DLD1 (cell line): ENCODE data around the gene MAD2L1.
"Not testable (repeated sequence)": the region's sequence is repeated elsewhere in the genome, so short reads cannot be mapped to it uniquely, and the experiment has no call there.

Source experiments
- in situ Hi-C: cut with HindIII; loops from 2 replicates; pipeline ENCODE4 v1.10.0; 2017; ENCODE audit warnings: low sequenced_read_pairs

MAD2L1 gene

DNA sequence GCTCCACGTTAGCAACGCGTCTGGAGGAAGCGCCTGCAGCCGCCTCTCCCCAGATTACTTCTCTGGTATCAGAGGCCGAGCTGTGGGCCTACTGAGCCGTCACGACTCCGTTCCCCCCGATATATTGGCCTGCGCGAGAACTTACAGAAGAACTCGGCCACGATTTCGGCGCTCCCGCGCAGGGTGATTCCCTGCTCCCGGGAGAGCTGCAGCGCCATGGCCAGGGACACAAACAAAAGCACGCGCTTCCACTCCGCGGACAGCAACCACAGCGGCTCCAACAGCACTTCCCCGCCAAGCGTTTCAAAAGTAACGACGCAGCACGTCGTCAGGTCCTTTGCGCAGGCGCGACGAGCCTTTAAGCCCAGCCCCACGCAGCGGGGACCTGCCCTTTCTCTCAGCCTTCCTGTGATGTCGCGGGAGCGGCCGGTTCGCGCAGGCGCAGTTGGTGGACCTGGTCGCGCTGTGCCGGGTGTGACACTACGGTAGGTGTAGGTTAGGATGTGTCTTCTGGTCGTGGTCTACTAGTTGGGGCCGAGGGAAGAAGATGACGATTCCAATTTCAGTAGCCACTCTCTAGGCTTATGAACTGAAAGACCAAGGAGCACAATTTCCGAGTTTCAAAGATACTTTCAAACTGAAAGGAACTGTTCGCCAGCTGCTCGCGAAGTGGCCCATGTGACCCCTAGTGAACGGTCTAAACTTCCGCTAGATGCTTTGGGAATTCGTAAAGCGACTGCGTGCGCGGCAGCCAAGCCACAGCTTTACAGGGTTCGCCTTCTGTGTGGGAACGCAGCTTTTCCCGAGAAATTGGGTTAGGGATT lies at the start of gene MAD2L1:
TSS of gene MAD2L1 (minus strand) at position 332 of the 824 bp plus-strand sequence. CDS start at position 218, 114 bp downstream.
- in situ Hi-C loops, result no loop called here

DNA sequence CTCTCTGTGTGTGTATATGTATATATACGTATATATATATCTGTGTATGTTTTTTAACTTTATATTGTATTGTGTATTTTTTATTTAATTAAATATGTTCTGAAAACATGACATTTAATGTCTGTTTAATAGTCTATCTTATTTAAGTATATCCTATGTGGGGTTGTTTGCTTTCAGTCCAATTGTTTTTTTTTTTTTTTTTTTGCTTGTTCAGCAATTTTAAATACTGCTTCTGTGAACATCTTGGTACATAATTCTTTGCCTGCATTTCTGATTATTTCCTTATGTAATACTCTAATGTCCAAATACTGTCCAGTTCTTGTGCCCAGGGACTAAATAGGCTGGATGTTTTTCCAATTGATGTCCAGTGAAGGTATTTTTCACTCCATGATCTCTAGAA lies 45.1 kb upstream of the MAD2L1 start:
- in situ Hi-C loops, result no loop called here

DNA sequence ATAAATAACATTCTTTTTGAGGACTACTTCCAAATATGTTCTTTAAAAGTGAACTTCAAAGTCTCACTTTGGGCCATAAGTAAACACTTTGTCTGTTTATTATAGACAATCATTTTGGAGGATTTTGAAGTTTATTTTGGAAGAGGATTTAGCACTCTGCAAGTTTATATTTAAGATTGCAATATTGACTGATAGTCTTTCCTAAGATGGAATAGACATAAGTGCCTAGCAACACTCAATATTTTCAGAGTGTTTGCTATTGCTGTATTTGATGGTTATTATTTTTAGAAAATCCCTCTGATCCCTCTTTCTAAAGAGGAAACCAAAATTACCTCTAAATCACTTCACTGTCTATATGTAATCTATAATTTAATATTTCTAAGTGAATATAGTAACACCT lies 42.8 kb upstream of the MAD2L1 start:
- in situ Hi-C loops, result no loop called here

DNA sequence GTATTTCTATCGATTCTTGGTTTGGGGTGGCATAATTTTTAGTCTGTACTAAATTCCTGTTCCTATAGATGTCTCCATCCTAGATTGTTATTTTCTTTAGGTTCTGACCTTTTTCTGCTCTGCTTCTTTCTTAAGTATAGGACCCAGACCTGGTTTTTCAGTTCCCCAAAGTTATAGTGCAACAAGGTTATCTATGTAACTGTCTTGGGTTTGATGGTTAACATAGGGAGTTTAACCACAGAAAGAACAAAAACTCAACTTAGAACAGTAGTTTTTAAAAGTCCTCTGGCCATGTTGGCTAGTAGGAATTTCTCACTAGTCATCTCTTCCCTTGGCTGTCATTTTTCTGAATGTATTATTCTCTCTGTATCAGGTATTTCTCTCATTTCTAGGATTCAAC lies 38.8 kb upstream of the MAD2L1 start:
- in situ Hi-C loops, result no loop called here

DNA sequence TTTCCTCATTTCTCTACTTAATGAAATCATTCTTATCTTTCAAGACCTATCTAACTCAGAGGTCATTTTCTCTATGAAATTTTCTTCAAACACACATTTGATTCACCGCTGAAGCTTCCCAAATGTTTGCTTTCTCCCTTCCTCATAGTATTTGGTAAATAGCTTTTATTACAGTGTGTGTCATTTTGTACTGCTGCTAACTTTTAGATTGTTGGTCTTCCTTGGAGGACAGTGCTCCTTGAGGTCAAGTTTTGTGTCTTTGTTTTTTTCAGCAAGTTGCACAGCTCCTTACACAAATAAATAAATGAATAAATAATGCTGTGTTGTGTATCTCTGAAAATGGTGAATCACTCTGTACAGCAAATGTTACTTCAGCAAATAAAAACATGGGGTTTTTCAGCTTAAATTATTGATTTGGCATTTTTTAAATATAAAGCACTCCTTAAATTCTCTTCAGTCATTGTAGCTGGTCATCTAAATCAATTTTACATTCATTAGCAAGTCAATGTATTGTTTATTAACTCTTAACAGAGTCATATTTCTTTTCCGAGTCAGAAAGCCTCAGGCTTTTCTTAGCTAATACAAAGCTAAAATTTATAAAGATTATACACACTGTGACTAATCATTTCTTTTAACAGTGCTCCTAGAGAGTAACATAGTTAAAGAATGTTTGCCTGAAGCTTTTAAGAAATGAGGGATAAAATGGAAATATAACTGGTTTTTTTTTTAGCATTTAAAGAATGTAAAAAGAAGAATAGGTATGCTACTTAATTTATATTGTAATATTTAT lies 30.1 kb upstream of the MAD2L1 start:
- in situ Hi-C loops, result no loop called here

DNA sequence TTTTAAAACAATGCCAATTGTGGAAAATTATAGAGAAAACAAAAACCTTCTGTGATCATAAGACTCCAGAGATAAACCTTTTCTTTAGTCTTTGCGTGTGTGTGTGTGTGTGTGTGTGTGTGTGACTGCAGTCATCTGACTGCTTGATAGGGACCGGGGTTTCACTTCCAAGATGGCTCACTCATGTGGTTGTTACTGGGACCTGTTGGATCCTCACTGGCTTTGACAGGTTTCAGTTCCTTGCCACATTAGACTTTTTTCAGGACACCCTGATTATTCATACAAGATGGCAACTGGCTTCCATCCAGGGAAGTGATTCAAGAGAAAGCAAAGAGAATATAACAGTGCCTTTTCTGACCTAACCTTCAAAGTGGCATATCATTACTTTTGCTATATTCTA lies 21.9 kb upstream of the MAD2L1 start:
- in situ Hi-C loops, result no loop called here

DNA sequence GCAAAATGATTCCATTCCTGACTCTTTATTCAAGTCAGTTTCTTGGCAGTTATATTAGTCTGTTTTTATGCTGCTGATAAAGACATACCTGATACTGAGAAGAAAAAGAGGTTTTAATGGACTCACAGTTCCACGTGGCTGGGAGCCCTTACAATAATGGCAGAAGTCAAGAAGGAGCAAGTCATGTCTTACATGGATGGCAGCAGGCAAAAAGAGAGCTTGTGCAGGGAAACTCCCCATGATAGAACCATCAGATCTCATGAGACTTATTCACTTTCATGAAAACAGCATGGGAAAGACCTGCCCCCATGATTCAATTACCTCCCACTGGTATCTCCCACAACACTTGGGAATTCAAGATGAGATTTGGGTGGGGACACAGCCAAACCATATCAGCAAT lies 21.4 kb upstream of the MAD2L1 start:
- in situ Hi-C loops, result not testable (repeated sequence)

DNA sequence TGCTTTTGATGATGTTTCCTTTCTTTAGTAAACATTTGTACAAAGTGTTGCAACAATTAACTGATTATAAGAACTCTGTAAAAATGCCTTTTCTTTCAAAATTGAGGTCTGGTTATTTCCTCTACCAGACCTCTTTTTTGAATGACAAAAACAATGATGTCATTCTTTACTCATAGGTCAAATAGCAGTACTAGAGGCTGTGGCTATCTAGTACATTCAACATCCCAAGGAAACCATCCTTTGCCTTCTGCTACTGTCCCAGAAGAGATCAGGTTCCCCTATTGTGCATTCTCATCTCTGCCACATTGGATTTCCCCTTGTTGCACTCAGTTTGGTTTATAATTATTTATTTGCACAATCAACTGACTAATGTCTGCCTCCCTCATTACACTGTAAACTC lies 19.1 kb upstream of the MAD2L1 start:
- in situ Hi-C loops, result no loop called here

DNA sequence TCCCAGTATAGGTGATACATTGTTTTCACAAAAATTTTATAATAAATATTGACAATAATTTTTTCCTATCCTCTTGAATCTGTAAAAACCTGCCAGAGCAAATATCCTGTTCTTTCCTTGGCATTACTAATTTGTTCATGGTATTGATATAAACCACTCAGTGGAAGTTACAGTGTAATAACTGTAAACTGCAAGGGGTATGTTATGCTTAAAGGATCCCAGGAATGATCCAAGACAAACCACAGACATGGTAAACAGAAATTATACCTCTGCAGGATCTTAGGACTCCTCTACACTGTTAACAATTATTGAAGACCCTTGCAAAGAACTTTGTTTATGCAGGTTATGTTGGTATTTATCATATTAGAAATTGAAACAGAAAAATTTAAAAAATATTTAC lies 17.7 kb upstream of the MAD2L1 start:
- in situ Hi-C loops, result no loop called here

DNA sequence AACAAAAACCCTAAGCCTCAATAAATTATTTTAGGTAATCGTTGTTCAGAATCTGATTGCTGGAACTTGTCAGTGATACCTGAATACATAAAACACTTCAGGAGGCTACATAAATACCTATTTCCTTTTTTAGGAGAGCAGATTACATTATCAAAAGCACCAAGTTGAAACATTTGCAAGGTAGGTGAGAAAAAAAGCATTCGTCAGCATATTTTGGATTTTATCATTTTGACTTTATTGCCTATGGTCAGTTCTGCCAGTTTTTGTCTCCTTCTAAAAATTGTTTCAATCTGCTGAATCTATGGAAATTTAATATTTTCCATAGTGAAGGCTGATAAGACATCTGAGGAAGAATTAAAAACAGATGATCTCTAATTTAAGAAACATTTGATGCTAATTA lies 16.5 kb upstream of the MAD2L1 start:
- in situ Hi-C loops, result no loop called here

DNA sequence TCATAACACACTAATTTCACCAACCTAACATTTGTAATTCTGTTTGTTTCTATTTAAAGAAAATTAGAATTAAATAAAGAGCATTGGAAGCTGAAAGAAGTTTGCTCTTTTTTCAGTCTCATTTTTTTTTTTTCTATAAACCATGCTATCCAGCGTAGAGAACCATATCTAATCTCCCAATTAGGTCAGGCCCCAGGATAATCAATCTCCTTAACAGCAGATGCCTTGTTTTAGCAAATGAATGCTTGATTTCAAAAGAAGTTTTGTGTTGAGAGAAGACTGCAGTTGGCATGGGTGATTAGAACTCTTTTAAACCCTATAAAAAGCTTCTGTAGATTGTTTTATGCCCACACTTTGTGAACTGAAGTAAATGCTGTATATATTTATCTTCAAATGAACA lies 15.6 kb upstream of the MAD2L1 start:
- in situ Hi-C loops, result no loop called here

DNA sequence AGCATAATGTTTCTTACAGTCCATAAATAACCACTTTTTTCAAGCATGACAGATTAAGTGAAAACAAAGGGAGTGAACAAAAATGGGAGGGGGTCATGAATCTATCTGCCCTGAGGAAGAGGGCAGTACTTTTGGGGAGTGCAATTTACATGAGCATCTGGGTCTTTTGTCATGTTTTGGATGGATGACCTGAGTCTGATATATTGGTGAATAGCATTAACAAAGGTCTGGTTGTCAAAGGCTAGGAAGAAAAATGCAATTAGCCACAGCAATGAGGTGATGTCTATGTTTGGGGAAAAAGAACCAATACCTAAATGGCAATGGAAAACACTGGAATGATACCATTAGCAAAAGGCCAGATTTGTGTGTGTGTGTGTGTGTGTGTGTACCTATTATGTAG lies 15.1 kb upstream of the MAD2L1 start:
- in situ Hi-C loops, result no loop called here

DNA sequence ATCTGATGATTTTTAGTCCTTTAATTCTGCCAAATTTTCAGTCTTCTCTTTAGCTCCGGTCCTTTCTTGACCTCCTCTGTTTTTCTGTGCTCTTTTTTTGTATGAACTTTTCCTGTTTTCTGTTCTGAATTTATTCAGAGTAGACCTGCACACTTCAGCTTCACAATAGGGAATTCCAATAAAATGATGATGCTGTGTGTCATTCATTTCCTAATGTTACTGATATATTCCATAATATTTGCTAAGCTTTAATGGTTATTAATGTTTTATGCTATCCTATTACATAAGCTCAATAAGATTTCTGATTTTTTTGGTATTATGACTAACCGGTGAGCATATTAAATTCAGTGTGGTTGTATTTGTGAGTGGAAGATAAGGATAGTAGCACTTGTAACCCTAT lies 13.9 kb upstream of the MAD2L1 start:
- in situ Hi-C loops, result no loop called here

DNA sequence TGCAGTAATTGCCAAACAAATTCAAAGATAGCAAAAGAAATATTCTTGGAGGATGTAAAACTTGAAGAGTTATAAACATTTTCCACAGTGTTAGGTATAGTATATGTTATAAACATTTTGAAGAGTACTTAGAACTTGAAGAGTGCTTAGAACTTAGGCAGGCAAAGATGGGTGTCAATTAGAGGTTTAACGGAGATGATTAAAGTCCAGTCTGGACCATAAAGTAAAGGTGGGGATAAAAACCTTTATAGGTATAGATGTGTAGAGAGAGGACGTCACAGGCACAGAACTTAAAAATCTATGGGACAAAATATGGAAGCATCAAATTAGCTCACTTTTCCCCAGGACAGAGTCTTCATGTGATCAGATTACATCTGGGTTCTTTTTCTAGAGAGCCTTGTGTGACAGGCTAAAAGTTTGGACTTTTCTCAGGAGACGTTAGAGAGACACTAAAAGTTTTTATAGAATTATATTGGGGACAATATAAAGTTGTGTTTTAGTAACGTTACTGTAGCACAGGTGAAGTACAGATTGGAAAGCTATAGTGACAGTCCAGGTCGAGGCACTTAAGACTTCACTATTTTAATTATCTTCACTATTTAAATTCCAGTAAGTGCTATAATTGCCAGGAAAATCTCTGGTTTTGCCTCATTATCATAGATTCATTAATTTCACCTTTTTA lies 13.3 kb upstream of the MAD2L1 start:
- in situ Hi-C loops, result no loop called here

DNA sequence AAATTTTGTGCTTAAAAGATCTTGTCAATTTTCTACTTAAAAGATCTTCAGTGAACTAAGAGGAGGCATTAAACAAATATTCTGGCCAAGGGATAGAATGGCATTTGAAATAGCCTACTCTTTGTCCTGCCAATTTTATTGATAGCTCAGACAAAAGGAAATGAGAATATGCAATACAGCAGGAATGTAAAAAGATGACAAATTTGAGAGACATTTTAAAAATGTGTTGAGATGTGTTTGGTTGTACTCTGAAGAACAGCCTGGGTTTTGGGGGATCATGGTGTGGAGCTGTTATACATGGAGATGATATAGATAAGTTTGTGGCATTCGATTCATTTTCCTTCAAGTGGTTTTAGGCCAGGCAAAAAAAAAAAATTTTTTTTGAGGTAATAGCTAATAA lies 11.6 kb upstream of the MAD2L1 start:
- in situ Hi-C loops, result no loop called here

DNA sequence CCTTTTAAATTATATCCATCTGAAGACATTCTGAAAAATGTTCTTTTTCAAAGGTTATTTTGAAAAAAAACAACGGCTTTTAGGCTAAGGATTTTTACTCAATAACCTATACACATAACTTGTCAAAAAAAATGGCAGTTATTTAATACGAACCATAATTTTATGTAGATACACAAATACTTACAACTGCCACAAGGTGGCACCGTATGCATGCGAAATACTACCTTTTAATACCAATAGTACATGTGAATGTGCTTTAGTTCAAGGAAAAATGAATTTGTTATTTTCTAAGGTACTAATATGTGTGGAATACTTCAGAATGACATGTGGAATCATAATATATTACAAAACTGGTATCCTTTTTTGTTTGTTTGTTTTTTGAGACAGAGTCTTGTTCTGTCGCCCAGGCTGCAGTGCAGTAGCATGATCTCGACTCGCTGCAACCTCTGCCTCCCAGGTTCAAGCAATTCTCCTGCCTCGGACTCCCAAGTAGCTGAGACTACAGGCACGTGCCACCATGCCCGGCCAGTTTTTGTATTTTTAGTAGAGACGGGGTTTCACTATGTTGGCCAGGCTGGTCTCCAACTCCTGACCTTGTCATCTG lies 4.6 kb upstream of the MAD2L1 start:
- in situ Hi-C loops, result no loop called here

DNA sequence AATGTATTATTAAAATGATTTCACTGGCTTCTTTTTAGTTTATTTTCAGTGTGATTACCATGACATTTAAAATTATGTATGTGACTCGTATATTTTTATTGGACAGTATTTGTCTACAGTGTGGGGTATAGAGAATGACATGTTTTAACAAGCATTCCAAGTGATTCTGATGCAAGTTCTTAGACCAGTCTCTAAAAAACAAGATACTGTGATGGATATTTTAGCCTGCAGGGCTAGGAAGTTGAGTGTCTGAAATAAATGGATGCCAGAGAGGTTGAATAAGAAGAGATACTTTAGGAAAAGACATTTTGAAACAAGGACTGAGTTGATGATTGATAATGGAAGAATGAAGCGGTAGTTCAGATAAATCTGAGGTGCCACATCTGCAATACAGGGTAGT lies 3.5 kb upstream of the MAD2L1 start:
- in situ Hi-C loops, result no loop called here

DNA sequence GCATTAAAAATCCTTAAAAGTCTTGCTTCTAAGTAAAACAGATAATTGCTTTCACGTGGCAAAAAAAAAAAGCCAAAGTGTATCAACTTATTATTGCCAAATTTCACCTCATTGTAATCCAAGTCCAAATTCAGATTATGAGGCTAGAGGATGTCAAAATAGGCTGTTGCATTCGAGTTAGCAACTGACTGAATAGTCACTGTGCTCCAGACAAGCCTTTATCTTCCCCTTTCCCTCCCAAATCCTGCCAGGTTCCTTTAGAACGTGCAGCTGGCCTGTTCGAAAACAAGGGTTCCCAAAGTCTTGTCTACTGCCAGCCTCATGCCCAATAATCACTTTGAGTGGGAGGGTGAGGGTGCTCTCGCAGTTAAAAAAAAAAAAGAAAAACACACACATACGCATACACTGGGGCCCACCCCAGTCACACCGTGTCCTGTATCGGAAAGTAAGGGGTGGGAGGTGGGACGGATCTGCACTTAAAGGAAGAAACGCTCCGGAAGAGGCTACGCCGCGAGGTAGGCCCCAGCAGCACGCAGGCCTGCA lies 603 bp downstream of the MAD2L1 start:
- in situ Hi-C loops, result no loop called here

DNA sequence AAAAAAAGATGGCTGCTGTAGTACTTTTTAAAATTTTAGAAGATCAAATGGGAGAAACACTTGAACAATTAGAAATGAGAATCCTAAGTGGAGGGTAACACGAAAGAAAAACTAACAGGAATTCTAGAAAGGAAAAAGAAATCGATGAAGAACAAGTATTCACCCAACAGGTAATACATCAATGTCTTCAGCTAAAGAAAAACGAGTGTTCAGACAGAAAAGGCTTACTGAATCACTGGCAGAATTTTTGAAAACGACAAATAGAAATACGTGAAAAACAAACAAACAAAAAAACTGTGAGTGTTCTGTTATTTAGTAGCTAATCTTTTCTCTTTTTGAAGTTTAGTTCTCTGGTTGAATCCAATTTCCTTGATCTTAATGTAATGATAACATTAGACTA lies 1.8 kb downstream of the MAD2L1 start:
- in situ Hi-C loops, result no loop called here

DNA sequence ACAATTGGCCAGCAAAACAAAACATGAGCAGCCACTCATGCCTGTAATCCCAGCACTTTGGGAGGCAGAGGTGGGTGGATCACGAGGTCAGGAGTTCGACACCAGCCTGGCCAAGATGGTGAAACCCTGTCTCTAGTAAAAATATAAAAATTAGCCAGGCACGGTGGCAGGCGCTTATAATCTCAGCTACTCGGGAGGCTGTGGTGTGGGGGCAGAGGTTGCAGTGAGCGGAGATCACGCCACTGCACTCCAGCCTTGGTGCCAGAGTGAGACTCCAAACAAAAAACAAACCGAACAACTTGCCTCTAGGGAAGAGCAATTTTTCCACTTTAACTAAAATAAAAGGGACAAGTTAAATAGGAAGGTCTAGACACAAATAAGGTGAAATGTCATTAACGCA lies 2.9 kb downstream of the MAD2L1 start:
- in situ Hi-C loops, result not testable (repeated sequence)

DNA sequence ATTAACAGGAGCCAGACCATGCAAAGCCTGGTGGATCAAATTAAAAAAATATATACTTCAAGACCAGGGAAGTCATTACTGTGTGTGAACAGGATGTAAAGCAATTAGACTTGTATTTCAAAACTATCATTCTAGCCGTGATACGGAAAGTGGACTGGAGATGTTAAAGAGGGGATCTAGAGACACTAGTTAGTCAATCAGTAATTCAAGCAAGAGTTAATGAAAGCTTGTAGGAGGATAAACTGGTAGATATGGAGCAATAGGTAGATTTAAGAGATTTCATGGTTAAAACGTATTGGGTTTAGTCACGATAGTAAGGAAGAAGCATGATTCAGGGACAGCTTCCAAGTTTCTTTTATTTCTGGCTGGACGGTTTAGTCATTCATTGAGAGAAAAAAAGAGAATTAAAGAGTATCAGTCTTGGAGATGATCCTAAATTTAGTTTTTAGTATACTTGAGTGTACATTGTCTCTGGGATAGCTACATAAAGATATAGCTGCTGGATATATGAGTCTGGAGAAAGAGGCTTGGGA lies 3.9 kb downstream of the MAD2L1 start:
- in situ Hi-C loops, result no loop called here
